HG03175 (cell line): Measurements from ENCODE around the gene SLC2A13.
"Not testable (repeated sequence)": the region's sequence is repeated elsewhere in the genome, so short reads cannot be mapped to it uniquely, and the experiment has no call there.

Source experiments
- ATAC-seq: cut with Tn5 transposase; IDR thresholded peaks from one replicate; pipeline ENCODE4 v1.9.1; 2021; ENCODE audit warnings: mild to moderate bottlenecking, moderate library complexity; ENCODE audit not compliant: unreplicated experiment

SLC2A13 gene

DNA sequence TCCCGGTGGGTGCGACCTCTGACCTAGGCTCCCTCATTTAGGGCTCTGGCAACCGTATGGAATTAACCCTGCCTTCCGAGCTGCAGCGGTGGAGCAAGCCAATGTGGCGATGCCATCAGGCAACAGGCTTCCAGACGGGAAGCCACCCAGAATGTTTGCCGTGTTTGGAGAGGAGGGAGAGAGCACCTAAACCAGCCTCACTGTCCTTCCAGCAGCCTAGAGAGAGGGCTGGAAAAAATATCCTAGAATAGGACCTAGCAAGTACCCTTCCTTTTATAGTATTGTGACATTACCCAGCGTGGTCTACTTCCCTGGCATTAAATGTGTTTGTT is 287 bp upstream of the SLC2A13 start:
- ATAC-seq = no peak

DNA sequence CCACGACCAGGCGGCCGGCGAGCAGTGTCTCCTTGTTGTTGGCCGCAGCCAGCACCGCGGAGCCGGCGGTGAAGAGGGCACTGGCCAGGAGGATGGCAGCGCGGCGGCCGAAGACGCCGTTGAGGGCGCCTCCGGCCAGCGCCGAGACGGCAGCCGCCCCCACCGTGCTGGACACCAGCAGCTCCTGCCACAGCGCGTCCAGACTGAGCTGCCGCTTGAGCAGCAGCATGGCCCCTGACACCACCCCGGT is 691 bp downstream of the SLC2A13 start:
- peak; percentile 55 for ATAC-seq

- no peak for ATAC-seq
These were observed 1.2 kb downstream of the SLC2A13 start for GRCh38 chr12:40104461-40105264.

DNA sequence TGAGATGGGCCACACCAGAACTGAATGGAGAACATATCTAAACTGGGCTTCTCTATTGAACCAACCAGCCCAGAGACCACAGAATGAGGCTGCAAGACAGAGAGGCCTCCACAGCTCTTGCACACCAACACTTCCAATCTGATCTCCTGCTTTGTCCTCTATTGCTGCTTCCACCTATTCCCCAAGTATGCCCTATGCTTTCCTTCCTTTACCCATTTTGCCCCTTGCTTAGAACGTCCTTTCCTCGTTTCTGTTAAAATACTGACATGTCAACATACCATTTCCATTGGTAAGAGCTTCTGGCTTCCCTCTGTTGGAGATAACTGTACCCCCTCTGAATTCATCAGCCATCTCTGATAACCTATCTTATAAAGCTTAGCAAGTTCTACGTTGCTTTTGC is 2.8 kb downstream of the SLC2A13 start:
- no peak for ATAC-seq

DNA sequence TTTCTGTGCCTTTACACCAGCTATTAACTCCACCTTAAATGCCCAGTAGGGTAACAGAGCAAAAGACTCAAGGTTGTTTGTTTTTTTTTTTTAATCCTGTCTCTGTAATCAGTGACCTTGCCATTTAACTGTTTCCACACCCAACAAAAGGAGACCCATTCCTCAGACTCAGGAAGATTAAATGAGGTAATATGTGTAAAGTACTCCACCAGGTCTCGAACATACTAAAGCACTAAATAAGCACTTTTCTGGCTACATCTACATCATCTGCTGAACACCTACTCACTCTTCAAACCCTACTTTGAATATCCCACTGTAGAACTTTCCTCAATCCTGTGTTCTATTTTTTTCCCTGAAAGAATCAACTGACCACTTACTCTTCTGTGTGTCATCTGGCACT is 4.1 kb downstream of the SLC2A13 start:
- no peak for ATAC-seq

DNA sequence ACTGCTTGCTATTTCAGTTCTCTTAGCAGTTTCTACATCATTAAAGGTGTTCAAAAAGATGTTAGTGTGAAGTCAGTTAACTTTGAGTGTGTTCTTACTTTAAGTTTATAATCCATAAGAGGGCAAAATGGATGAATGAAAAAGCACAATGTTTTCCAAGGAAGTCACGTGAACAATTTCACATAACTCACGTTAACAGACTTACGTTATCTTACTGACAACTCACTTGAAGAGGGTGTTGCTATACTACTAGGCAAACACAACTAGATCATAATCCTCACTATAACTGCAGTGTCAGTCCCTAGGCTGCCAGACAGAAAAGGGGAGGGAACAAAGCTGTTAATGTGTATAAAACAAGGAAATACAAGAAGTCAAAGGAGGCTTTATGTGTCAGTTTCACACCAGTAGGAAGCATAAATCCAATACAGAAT is 6.4 kb downstream of the SLC2A13 start:
- no peak for ATAC-seq

DNA sequence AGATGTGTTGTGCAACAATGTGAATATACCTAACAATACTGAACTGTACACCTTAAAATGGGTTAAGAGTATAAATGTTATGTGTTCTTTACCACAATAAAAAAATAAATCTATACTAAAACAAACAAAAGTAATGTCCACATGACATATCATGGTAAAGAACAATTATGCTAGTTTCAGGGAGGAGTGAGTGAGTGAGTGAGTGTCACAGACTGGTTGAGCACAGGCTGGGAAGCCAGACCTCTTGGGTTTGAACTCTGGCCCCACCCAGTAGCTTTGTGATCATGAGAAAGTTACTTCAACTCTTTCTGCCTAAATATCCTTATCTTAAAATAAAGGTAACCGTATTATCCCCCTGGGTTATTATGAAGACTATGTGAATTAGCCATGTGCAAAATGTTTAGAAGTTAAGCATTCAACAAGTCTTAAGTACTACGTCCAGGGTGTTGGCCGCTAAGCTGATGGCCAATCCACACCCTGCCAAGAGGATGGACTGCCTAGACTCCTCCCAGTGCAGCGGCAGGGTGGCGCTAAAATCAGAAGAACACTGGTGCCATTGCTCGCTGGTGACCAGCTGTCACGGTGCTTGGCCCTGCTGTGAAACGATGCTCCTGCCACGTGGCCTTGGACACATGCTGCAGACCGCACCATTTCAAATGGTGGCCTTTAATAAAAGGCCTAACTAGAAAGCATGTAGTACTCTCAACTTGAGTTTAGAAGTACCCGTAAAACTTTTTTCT is 7.3 kb downstream of the SLC2A13 start:
- no peak for ATAC-seq

GRCh38 chr12:40093512-40093911 is 12.4 kb downstream of the SLC2A13 start:
- no peak for ATAC-seq

DNA sequence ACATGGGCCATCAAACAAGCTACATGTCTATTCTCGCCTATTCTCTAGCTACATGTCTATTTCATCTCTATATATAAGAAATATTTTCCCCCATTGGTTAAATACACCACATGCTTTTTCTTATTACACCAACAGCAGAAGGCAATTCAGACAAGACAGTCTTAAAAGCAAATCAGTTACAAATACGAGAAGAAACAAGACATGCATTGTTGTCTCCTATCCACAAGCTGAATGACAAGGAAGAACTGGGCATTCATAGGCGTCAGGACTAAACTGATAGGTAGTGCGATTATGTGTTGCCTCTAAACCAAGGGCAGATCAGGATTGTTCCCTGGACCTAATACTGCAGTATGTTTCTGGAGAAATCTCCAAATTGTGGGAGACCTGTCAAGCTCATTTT is 19.4 kb downstream of the SLC2A13 start:
- ATAC-seq = no peak

GRCh38 chr12:40078266-40078665 is 27.6 kb downstream of the SLC2A13 start:
- ATAC-seq = no peak

GRCh38 chr12:40075458-40075857 is 30.4 kb downstream of the SLC2A13 start:
- ATAC-seq = no peak

DNA sequence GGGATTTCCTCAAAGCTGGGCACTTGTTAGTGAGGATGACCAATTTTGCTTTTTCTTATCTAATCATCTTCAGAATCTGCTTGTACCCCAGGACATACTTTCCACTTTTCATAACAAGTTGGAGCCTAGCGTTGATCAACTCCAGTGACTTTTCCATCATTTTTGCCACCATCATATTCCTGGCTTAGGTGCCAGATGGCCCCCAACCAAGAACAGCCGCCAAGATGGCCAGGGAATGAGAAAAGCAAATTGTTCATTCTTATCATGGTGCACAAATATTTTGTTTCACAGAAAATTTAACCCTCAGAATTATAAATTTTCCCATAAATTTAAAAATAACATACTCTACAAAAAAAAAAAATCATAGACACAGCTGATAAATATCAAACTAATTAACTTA is 37.5 kb downstream of the SLC2A13 start:
- ATAC-seq = no peak

GRCh38 chr12:40065636-40066035 is 40.2 kb downstream of the SLC2A13 start:
- no peak for ATAC-seq

- no peak for ATAC-seq
These were observed 42.5 kb downstream of the SLC2A13 start for GRCh38 chr12:40063414-40063813.

DNA sequence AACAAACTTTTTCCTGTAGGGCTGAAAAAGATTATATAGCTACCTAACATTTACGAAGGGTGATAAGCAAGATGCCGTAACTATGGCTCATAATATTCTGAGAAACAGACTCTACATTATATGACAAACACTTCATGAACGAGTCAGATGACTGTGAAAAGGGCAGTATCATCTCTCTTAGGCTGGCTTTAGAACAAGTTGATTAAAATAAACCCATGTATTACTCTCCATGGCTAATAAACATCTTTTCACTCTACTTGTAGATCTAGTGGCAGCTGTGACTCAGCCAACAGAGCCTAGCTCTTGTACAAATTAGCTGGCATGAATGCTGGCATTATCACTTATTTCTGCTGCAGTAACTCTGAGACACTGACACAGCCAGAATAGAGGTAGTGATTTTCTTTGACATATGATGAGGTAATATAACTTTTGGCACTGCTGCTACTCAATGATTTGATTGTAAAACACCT is 47.1 kb downstream of the SLC2A13 start:
- no peak for ATAC-seq

- ATAC-seq = no peak
These were observed 49.5 kb downstream of the SLC2A13 start for GRCh38 chr12:40056373-40056772.

DNA sequence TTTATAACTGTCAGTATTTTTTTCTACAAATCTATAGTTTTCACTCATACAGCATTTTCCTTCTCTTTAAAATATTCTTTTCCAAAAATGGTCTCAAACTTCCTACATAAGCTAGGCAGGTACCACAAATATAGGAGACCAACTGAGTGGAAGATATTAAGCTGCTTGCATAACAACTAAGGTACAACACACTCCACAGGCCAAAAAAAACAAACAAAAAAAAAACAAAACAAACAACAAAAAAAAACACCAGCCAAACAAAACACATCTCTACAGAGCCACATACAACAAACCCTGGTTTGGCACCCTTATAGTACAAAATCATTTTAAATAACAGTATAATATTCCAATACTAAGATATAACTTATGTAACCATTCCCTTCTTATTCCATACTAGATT is 50.1 kb downstream of the SLC2A13 start:
- no peak for ATAC-seq

DNA sequence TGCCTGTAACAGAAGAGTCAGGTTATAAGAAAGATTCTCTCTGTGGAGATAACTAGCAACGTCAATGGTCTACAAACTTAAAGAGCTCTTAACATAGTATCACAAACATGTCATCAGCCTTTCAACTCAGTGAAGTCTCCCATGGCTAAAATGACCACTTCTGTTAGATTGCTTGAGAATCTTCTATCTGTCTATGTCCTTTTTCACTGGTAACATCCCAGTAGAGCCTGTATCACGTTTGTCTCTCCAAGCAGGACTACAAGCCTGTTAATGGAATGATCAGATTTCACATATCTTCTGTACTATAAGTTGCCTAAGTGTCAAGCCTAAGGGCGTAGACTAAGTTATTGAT is 50.7 kb downstream of the SLC2A13 start:
- ATAC-seq = no peak

- no peak for ATAC-seq
These were observed 51.2 kb downstream of the SLC2A13 start for GRCh38 chr12:40054555-40055227.

GRCh38 chr12:40049268-40049667 is 56.6 kb downstream of the SLC2A13 start:
- ATAC-seq = no peak

- not testable (repeated sequence) for ATAC-seq
These were observed 58.9 kb downstream of the SLC2A13 start for GRCh38 chr12:40047002-40047401.

DNA sequence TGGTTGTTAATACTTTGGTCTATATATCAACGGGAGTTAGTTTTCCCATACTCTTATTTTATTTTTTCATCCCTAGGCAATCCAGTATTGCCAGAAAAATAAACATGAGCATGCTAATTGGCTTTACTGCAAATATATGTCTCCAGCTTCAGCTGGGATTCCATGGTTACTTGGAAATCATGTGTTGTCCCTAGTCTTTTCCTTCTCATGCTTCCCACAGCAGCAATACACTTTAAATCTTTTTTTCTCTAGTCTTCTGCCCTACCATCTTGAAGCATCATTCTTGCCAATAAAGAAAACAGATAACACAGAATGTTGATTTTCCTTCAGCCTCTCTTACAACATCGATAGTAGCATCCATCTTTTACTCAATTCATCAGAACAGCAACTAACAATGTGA is 60.2 kb downstream of the SLC2A13 start:
- ATAC-seq = no peak
